BE2C (cell line): ENCODE results near the gene AUTS2.

ENCODE experiments used
- DNase-seq: peaks from one replicate; pipeline ENCODE4 v3.0.0-alpha.2; 2020
- H3K27me3 ChIP-seq: fragments of 250-450 bp; sonication (Bioruptor Pico); 2 replicates; pipeline ENCODE4 v1.5.1; 2020; ENCODE audit warnings: mild to moderate bottlenecking
- H3K36me3 ChIP-seq: fragments of 250-450 bp; sonication (Bioruptor Pico); 2 replicates; pipeline ENCODE4 v1.5.1; 2020; ENCODE audit warnings: mild to moderate bottlenecking
- H3K4me1 ChIP-seq: fragments of 250-450 bp; sonication (Bioruptor Pico); 2 replicates; pipeline ENCODE4 v1.5.1; 2020
- H3K4me3 ChIP-seq: 2 replicates; pipeline ENCODE4 v1.5.1; 2011; ENCODE audit warnings: low read depth, low read length
- H3K9me3 ChIP-seq: fragments of 250-450 bp; sonication (Bioruptor Pico); 2 replicates; pipeline ENCODE4 v1.5.1; 2020
- CTCF ChIP-seq: IDR thresholded peaks from 2 replicates; pipeline ENCODE4 v1.5.1; 2012; ENCODE audit warnings: mild to moderate bottlenecking, low read depth, low read length

AUTS2 gene

GRCh38 chr7:69845721-69846495 lies 247.6 kb downstream of the AUTS2 start:
- DNase-seq: no peak

GRCh38 chr7:69847921-69848612 lies 249.8 kb downstream of the AUTS2 start:
- peaks cover 2% of the 10 kb centered on the region; the same call in 1 of the 2 replicates for H3K4me1 ChIP-seq
- no peak for DNase-seq
- no peak for TF ChIP-seq CTCF
- no peaks in the 10 kb centered on the region for H3K9me3 ChIP-seq
- no peaks in the 10 kb centered on the region for H3K36me3 ChIP-seq
- H3K4me3 ChIP-seq: no peak overlapping the region
- no peaks in the 10 kb centered on the region for H3K27me3 ChIP-seq

More at GRCh38 chr7:69845721-69846495, 247.6 kb downstream of the AUTS2 start:
- no peak for TF ChIP-seq CTCF
- Histone ChIP-seq H3K9me3 (no peaks in the 10 kb centered on the region), H3K4me3 (no peak overlapping the region), H3K36me3 (no peaks in the 10 kb centered on the region), H3K4me1 (peaks cover 2% of the 10 kb centered on the region; the same call in 1 of the 2 replicates), H3K27me3 (no peaks in the 10 kb centered on the region)

GRCh38 chr7:69849268-69849667 lies 251.0 kb downstream of the AUTS2 start:
- no peak overlapping the region for H3K4me3 ChIP-seq
- H3K9me3 ChIP-seq: no peaks in the 10 kb centered on the region
- H3K4me1 ChIP-seq: peaks cover 2% of the 10 kb centered on the region; the same call in 1 of the 2 replicates
- H3K27me3 ChIP-seq: no peaks in the 10 kb centered on the region
- no peak for TF ChIP-seq CTCF
- no peaks in the 10 kb centered on the region for H3K36me3 ChIP-seq
- DNase-seq: no peak

DNA sequence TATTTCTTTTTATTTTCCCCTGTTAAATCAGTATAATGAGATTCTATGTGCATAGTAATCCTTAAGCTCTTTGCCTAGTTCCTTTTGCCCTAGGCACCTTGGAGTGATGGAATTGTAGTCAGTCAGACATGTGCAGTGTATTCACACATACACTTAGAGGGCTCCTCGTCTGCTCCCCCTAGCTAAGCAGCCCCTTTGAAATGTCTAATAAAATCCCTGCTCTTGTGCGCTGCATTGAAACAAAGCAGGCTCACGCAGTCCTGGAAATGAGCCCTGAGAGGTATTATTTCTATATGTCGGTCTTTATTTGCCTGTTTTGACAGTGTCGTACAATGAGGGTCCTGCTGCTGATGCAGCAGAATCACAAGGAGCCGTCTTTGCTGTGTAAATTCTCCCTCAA lies 258.7 kb downstream of the AUTS2 start:
- no peaks in the 10 kb centered on the region for H3K36me3 ChIP-seq
- no peaks in the 10 kb centered on the region for H3K27me3 ChIP-seq
- H3K9me3 ChIP-seq: no peaks in the 10 kb centered on the region
- H3K4me1 ChIP-seq: peaks cover 12% of the 10 kb centered on the region
- no peak for DNase-seq
- H3K4me3 ChIP-seq: no peak overlapping the region
- TF ChIP-seq CTCF: no peak

GRCh38 chr7:69858471-69858870 lies 260.2 kb downstream of the AUTS2 start:
- H3K4me3 ChIP-seq: no peak overlapping the region
- no peaks in the 10 kb centered on the region for H3K36me3 ChIP-seq
- TF ChIP-seq CTCF: no peak
- peaks cover 23% of the 10 kb centered on the region for H3K4me1 ChIP-seq
- no peaks in the 10 kb centered on the region for H3K27me3 ChIP-seq
- no peaks in the 10 kb centered on the region for H3K9me3 ChIP-seq
- DNase-seq: no peak

- Histone ChIP-seq H3K9me3 (no peaks in the 10 kb centered on the region), H3K36me3 (no peaks in the 10 kb centered on the region), H3K4me1 (peaks cover 28% of the 10 kb centered on the region), H3K4me3 (no peak overlapping the region), H3K27me3 (no peaks in the 10 kb centered on the region)
- no peak for TF ChIP-seq CTCF
- DNase-seq: no peak
These were observed 261.1 kb downstream of the AUTS2 start for GRCh38 chr7:69859342-69859741.
